HG03342 (cell line): ENCODE measurements around the gene ZNF536.

Source experiments
- ATAC-seq: cut with Tn5 transposase; IDR thresholded peaks from one replicate; pipeline ENCODE4 v1.9.1; 2021; ENCODE audit warnings: mild to moderate bottlenecking, moderate library complexity; ENCODE audit not compliant: unreplicated experiment

ZNF536 gene

DNA sequence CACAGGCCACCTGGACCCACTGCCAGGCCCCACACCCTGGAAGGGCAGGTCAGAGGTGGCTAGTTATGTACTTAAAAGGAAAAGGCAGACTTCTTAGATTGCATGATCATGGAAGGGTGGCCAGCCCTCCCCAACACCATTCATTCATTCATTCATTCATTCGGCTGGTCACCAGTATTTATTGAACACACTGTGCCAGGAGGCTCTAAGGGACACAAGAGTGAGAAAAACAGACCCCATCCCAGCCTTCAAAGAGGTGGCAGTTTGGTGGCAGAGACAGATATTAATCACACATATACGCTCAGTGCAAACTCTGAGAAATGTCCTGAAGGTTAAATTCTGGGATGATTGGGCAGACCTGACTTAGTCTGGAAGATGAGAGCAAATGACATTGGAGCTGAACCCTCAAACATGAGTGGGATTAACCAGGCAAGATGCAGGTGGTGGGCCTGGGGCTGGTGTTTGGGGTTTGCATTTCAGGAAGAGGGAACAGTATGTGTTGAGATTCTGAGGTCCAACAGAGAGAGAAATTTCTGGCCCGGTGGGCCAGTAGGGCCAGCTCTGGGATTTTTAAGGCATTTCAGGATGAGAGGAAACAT, 147.5 kb downstream of the ZNF536 start:
- no peak for ATAC-seq

DNA sequence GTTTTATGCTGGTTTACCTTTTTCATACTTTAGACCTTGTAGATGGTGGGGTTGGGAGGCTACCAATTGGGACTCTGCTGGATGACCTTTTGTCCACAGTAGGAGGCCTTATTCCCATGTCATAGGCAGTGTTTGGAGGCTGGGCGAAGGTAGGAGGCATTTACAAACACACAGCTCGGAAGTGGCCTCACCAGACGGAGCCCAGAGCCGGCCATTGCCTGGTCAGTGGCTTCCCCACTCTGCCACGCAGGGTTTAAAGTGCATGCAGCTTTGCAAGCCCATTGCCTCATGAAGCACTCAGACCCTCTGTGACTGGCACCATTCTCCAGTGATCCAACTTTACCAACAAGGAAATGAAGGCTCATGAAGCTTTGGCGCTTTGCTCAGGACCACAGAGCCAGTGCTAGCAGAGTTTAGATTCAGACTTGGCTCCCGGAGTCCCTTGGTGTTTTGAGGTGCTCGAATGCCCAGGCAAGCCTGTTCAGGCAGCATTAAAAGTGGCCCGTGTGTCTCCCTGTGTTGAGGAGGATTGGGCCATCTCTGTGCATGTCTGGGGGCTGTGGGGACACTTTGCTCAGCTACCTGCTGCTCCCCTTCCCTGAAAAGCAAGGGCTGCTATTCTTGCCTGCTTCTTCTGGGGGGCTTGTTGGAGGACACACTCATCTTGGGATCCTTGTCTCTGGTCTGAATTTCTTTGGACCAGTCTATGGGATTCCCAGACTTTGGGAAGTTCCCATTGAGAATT, 148.7 kb downstream of the ZNF536 start:
- no peak for ATAC-seq

DNA sequence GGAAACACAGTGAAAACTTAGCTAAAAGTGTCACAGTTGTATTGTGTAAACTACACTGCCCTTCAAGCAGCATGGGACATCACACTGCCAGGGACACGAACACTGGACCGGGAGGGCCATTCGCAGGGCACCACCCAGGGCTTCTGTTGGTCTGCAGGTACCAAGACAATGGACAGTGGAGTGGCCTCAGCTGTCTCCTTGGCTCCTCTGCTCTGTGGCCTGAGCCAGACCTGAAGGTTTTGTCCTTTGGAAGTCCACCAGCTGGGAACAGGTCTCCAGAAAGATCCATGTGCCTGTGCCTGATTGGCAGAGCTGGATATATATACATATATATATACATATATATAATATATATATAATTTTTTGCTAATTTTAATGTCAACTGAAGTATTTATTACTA, 149.8 kb downstream of the ZNF536 start:
- ATAC-seq, result no peak

DNA sequence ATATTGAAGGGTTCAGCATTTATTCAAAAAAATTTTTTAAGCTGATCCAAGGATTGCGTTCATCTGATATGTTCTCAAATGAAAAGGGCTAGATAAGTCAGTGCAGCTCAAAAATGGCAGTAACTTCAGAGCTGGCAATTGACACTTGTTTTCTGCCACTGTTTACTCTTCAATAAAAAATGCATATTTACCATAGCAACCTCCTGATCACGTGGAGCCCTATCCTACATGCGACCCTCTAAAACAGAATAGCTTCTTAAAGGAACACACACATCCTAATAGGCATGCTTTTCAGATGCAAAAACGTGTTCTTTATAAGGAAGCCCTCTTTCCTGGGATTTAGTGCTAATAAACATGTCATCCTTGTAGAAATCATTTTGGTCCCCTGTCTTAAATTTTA, 150.2 kb downstream of the ZNF536 start:
- ATAC-seq, result no peak

DNA sequence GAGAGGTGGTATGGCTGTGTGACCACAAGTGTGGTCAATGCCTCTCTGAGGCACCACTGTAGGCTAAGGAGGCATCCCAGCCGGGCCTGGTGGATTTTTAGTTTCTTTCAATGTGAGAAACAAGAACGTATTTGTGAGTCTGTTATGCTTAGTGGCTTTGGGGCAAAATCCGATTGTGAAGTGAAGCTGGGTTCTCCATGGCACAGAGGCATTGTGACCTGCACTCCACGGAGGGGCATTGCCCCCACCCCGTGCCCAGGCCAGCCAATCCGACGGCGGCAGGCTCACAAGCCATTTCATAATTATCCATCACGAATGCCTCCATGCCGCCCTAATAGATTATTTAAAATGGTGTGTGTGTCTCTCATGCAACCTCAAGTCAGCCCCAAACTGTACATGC, 151.6 kb downstream of the ZNF536 start:
- no peak for ATAC-seq

DNA sequence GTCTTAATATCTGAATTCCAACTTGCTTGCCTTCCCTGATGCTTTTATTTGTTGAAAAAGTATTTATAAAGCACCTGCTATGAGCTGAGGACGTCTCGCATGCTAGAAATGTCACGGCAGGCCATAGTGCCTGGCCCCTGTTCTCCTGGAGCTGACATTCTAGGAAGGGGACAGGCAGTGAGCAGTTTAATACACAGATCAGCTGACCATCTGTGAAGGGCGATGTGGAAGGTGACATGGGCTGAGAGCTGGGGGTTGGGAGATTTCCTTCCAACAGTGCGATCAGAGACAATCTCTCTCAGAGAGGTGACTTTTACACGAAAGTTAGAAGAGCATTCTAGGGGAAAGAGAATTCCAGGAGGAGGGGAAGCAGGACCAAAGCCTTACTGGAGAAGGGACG, 153.2 kb downstream of the ZNF536 start:
- no peak for ATAC-seq

DNA sequence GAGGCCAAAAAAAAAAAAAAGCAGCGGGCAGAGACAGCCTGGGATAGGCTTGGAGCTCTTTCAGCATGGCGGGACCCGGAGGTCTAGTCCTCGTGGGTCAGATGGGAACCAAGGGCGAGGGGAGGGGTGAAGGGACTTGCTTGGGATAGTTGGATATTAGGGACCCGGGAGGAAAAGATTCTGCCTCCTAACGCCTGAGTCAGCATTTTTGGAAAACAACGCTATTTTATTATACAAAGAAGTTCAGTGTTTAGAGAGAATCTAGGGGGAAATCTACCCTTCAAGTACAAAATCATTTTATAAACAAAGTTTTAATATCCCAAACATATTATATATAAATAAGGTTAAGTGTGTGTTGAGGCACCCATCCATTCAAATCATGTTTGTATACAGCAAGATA, 156.7 kb downstream of the ZNF536 start:
- no peak for ATAC-seq

DNA sequence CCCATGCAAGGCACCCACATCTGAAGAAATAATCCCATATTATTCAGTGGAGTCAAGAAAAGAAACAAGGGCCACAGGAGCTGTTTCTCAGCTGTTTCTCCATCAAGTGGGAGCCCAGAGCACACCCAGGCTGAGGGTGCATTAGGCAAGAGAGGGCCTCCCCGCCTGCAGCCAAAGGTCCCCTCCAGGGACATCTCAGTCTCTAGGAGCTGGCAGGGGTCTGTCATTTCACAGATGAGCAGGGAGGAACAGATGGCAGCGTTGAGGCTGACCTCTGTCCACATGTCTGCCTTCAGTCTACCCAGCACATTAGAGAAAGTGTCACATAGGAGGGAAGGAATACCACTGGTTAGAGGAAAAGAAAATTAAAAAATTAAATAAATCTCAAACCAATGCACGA, 157.7 kb downstream of the ZNF536 start:
- ATAC-seq, result no peak

DNA sequence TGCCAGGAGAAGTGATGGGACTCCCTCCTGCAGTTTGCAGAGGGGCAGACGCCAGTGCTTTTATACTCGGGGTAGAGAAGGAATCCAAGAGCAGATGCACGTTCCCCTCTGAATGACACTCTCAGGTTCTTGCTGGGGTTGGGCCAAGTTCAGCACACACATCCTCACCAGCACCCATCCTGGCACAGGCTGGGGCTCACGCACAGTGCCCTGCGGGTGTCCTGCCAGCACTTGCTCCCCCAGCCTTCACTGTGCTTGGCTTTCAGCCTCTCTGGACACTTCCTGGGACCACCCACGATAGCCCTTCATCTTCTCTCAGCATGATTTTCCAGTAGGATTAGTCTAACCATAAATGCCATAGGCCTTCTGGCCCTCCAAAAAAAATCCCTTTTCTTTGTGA, 158.6 kb downstream of the ZNF536 start:
- no peak for ATAC-seq

DNA sequence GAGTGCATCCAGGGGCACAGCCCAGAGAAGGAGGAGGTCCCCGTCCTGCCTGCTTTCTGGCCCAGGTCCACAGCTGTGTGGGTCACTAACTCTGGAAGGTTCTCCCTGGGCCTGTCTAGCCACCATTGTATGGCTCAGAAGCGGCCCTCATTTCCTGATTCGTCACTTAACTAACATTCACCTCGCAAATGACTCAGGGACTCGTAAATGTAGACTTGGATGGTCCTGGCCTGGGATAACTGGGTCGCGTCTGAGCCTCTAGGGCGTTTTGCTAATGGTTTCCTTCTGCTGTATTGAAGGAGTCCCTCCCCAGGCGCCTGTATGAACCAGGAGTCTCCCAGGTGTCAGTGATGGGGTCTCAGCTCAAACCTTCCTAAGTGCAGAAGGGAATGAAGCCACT, 162.8 kb downstream of the ZNF536 start:
- ATAC-seq, result no peak

DNA sequence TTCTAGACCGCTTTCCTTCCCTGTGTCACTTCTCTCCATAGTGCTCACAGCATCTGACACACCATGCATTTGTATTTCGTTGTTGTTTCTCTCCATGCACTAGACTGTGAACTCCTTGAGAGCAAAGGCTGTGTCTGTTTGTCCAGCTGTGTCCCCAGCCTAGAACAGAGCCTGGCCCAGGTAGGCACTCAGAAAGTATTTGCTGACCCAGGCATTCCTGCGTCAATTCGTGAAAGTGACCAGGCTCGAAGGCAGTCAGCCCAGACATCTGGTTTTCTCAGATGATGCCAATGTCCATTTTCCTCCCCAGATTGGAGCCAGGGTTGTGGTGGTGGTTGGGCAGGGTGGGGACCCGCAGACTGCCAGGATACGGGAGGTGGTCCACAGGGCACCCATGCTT, 164.8 kb downstream of the ZNF536 start:
- ATAC-seq, result no peak

DNA sequence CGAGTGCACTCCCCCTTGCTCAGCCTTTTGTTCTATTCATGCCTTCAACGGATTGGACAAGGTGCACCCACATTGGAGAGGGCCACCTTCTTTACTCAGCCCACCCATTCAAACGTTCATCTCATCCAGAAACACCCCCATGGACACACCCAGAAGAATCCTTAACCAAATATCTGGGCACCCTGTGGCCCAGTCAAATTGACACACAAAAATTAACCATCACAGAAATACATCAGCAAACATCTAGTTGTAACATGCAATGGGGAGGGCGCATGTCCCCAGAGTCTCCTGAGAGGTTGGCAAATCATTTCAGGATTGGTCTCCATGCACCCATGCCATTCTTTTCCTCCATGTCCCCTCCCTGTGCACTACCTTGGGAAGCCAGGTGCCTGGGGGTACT, 167.1 kb downstream of the ZNF536 start:
- no peak for ATAC-seq

DNA sequence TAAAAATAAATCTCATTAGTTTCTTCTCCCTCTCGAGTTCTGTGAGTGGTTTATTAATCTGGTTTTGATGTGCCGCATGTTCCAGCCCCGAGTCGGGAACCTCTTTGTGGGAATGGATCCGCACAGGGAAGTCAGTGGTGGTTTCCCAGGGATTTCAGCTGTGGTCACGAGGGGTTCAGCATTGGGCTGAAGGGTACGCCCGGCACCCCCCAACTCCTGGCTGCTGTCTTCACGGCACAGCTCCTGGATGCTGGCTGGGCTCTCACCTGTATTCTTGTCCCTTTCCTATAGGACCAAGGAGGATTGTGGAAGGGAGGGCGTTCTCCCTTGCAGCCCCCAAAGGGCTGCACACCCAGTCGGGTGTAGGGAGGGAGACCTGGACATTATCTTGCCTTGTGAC, 167.8 kb downstream of the ZNF536 start:
- ATAC-seq, result no peak

DNA sequence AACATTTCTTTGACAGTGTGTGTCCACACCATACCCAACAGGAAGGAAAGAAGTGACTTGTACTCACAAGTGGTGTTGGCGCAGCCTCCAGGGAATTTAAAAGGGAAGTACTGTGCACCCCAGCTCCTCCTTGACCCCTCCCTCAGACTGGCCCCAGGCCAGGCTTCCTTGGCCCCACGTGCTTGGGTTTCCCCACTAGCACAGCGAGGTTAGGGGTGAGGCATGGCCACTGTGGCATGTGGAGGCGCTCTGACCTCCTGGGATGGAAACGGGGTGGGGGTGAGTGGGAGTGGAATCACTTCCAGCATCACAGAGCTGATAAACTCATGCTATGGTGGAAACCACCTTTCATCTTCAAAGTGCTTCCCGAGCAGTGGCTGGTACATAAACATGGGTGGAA, 168.6 kb downstream of the ZNF536 start:
- ATAC-seq, result no peak

DNA sequence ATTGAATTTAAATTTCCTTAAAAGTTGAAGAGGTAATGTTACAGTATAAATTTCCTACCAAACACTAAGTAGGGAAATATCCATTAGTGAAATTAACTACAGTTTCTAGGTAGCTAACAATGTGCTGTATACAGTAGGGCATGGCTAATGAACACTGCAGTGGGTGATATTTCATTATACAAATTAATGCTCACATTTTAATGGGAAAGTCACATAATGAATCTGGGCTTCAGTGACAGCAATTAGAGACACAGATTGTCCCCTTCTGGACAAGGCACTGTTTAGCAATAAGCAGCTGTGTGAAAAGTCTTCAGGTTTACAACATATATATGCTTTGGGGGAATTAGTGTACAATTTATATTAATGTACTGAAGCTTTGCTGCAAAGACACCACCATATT, 169.4 kb downstream of the ZNF536 start:
- no peak for ATAC-seq

DNA sequence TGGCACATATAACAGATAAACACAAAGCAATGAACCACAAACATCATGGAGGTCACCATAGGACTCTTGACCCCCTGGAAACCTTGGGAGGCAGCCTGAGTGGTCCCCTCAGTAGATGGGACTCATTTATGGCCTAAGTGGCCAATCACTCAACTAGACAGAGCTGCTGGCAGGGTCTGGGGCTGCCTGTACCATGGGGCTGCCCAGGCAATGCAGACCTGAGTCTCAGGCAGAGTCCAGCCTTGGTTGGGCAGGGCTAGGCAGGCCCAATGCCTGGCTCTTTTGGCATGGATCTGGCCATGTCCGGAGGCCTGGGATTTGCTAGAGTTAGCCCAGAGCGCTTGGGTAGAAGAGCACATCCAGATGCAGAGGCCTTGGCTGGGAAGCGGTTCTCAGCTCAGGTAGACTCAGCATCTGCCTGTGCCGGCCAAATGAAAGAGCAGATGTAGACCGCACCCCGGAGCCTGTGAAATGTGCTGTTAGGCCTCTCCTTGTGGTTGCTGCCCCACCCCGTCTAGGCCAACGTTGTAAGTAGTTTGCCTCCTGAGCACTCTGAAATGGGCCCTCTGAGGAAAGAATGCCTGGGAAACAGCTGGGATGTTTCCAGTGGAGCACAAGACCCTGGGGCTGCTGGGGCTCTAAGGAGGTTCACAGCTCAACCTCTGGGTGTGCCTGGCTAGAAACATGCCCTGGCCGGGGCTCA, 171.2 kb downstream of the ZNF536 start:
- no peak for ATAC-seq

DNA sequence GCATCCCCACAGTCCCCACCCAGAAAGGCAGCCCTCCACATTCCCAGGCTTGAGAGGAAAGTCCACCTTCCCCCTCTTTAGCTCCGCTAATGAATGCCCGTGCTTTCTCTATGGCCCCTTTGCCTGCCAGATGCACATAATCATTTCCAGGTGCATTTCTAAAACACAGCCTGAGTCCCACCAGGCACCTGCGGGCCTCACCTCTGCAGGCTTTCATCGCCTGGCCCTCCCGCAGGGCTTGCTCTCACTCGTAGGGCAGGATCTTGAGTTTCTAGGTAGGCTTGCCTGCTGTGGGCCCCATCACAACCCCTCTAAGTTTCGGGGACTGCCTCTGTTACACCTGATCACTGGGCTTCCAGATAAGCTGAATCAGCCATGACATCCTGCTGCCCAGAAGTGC, 173.6 kb downstream of the ZNF536 start:
- no peak for ATAC-seq

DNA sequence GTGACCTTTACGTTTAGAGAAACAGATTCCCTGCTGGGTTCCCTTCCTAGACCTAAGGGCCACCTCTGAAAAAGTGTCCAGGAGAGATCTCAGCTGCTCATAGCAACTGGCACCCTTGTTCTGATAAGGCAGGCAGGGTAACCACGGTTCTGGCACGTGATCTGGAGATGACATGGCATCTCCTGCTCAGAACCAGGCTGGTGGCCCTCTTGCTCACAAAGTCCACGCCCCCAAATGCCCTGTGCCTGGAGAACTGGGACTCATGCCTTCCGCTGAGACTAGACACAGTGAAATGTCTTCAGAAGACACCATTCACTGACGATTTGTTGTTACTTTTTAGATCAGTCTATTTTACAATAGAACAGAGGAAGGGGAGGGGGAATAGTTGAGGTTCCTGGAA, 174.1 kb downstream of the ZNF536 start:
- ATAC-seq, result no peak

DNA sequence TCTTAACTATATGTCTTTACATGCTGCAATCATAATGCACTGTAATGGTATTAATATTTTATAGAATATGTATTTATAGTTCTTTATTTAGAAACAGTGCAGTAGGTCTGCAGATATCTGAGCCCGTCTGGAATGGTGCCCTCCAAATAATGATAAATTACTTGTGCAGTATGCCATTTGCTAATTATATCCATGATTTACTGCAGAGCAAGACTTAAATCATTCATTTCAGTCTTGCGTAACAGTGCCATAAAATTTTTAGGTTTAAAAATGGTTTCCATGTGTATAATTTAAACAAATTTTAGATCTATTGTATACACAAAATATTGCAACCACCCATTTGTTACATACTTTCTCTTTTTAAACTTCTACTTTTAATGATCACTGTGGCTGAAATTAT, 175.1 kb downstream of the ZNF536 start:
- ATAC-seq, result no peak

DNA sequence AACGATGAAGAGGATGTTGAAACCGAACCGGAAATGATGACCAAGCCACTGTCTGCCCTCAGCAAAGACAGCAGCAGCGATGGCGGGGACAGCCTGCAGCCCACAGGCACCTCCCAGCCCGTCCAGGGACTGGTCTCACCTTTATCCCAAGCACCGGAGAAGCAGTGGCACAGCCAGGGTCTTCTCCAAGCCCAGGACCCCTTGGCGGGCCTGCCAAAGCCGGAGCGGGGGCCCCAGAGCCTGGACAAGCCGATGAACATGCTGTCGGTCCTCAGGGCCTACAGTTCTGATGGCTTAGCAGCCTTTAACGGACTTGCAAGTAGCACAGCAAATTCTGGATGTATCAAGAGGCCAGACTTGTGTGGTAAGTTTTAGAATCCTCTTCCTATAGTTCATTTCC, 177.0 kb downstream of the ZNF536 start:
- ATAC-seq, result no peak

DNA sequence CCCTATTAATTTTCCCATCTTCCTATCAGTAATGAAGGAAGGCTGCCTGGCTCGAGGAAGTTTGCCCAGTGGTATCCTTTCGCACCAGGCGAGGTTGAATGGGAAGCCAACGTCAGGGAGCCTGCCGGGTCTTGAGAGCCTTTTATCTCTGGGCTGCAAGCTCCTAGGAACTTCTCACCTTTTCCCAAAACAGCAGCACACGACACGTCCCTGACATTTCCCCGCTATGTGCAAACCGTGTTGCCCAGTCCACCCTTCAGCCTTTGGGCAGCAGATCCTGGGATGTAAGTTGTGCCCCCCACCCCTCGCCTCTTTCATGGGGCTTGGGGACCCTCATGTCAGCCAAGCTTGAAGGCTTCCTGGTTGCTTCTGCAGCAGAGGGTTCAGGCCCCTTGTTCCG, 179.1 kb downstream of the ZNF536 start:
- ATAC-seq, result no peak

DNA sequence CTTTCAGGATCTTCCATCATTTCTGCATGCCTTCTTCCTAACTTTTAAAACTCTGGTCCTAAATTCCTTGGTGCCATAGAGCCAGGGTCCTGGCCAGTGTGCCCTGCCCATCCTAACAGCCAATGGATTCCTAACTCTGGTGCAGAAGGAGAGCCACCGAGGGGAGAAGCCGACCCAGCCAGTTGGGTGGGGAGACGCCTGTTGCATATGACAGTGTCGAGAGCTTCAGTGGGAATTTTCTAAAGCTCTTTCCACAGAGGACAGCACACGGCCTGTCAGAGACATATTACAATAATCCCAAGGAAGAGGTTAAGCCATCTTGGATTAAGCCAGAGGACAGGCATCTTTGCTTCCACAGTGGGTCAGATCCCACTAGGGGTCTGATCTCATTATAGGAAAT, 180.4 kb downstream of the ZNF536 start:
- ATAC-seq, result no peak
